Measurements from ENCODE around the gene CMTM2. TPM values are rescaled to one million over a fixed set of nuclear protein-coding genes. Genes with fewer than 3 reads are reported as not detected.
"Not testable (repeated sequence)": the region's sequence is repeated elsewhere in the genome, so short reads cannot be mapped to it uniquely, and the experiment has no call there.

Gene CMTM2
- total RNA-seq, 2 experiments from 2014 or later = 0.17 to 0.36 TPM

- POLR2A ChIA-PET = no interaction called here
These were observed 18.8 kb downstream of the CMTM2 start for GRCh38 chr16:66598111-66598510.

GRCh38 chr16:66599726-66600125 is 20.5 kb downstream of the CMTM2 start:
- ChIA-PET CTCF (interaction anchor here (1.1 kb wide), 1 partner anchor 9 kb away, joined by 4 read pairs; no protein-coding TSS in a partner anchor), POLR2A (no interaction called here)

More at GRCh38 chr16:66598111-66598510, 18.8 kb downstream of the CMTM2 start:
- CTCF ChIA-PET = interaction anchor here (1.0 to 2.0 kb wide), 5 partner anchors 9 to 75 kb away, joined by 3 to 6 read pairs (median 3); partner anchors contain the start of gene CMTM2

DNA sequence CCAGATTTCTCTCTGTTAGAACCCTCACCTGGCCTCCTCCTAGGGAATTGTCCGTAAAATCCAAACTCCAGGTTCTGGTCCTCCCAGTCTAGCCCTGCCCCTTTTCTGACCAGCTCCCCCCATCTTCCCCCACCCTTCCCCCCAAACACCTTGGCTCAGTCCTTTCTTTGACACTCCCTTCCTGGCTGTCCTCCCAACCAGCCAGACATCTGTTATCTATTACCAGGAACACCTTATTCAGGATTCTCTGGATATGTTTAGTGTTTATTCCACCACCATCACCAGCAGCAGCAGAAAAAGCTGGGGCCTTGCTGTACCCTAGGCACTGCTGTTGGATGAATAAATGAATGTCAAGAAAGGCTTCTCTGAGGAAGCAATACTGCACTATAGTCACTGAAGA is 21.2 kb downstream of the CMTM2 start:
- ChIA-PET CTCF (interaction anchor here (1.1 kb wide), 1 partner anchor 38 kb away, joined by 3 read pairs; no protein-coding TSS in a partner anchor), POLR2A (no interaction called here)

GRCh38 chr16:66601471-66601870 is 22.2 kb downstream of the CMTM2 start:
- ChIA-PET CTCF (interaction anchor here (1.1 kb wide), 1 partner anchor 39 kb away, joined by 3 read pairs; no protein-coding TSS in a partner anchor), POLR2A (no interaction called here)

GRCh38 chr16:66603537-66604375 is 24.5 kb downstream of the CMTM2 start:
- POLR2A ChIA-PET = interaction anchor here (0.6 to 1.8 kb wide), 7 partner anchors 13 to 271 kb away, joined by 3 to 9 read pairs (median 5); no protein-coding TSS in a partner anchor
- CTCF ChIA-PET = interaction anchor here (0.8 to 2.5 kb wide), 10 partner anchors 13 to 219 kb away, joined by 3 to 18 read pairs (median 4); no protein-coding TSS in a partner anchor

GRCh38 chr16:66604376-66605176 is 25.3 kb downstream of the CMTM2 start, which contains the start of gene CMTM3:
Gene CMTM3, plus strand, starts transcription at chr16:66604704. Its CDS starts 102 bp downstream, at chr16:66604806.
- CTCF ChIA-PET = interaction anchor here (1.0 to 2.5 kb wide), 8 partner anchors 8 to 198 kb away, joined by 3 to 18 read pairs (median 4); no protein-coding TSS in a partner anchor
- POLR2A ChIA-PET = interaction anchor here (0.6 to 1.8 kb wide), 6 partner anchors 14 to 126 kb away, joined by 3 to 9 read pairs (median 4); no protein-coding TSS in a partner anchor

DNA sequence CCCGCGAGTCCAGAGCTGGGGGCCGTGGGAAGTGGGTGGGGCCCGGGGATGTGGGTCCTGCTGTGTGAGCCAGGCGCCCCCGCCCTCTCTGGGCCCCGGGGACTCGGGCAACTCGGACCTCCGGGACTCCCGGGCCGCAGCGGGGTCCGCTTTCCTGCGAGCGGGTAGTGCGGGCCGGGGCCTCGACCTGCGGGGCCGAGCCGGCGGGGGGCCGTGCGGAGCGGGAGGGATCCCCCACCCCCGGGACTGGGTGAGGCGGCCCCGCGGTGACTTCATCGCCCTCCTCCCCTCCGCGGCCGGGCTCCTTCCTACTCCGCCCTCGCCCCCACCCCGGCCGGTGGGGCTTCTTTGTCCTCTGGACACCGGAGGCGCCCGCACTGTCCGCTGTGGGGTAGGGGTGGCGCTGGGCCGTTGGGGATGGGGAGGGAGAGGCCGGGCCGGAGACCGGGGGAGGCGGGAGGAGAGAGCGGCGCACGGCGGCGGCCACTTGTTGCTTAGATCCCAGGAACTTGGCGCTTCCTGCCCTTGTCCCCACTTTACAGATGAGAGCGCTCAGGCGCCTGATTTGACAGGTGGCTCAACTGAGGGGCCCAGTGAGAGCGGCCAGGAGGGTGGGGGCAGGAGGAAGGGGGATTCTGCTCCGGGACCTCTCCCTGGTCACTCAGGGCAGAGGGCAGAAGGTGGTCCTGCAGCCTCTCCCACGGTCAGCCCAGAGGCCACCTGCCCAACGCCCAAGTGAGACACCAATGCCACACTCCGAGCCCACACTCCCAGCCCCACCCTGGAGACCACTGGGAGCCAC is 26.1 kb downstream of the CMTM2 start:
- ChIA-PET POLR2A (interaction anchor here (1.0 kb wide), 1 partner anchor 42 kb away, joined by 3 read pairs; no protein-coding TSS in a partner anchor), CTCF (interaction anchor here (1.2 to 3.9 kb wide), 3 partner anchors 9 to 47 kb away, joined by 3 to 26 read pairs (median 18); no protein-coding TSS in a partner anchor)

DNA sequence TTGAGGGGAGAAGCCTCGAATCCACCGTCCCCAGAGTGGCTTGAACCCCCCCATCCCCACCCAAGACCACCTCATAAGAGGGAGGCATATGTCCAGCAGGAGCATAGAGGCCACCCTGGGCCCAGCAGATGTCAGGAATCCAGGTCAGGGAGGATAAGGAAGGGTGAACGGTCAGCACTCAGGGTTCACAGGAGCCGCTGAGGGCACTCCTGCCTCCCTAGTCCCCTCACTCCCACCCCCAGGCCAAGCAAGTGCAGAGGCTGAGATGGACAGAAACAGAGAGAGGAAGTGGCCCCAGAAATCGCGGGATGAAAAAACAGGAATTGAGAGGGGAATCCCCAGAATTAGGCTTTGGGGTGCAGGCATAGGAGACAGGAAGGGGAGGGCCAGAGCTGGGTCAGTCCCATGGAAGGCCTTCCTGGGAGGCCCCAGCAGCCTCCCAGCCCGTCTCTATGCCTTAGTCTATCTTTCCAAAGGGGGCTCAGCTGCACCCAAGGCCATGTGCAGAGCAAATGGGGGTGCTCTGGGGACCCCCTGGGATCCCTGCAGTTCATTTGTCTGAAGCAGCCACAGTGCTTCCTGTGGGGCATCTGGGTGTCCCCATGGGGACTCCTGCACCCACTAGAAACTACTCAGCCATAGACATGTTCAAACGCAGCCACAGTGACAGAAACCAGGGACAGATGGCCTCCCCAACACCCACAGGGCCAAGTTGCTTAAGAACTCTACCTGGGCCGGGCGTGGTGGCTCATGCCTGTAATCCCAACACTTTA is 26.9 kb downstream of the CMTM2 start:
- CTCF ChIA-PET = interaction anchor here (0.6 to 3.9 kb wide), 2 partner anchors 46 to 95 kb away, joined by 5 to 26 read pairs; no protein-coding TSS in a partner anchor
- POLR2A ChIA-PET = interaction anchor here (0.6 kb wide), 1 partner anchor 54 kb away, joined by 3 read pairs; the partner anchor contains the start of gene CKLF

DNA sequence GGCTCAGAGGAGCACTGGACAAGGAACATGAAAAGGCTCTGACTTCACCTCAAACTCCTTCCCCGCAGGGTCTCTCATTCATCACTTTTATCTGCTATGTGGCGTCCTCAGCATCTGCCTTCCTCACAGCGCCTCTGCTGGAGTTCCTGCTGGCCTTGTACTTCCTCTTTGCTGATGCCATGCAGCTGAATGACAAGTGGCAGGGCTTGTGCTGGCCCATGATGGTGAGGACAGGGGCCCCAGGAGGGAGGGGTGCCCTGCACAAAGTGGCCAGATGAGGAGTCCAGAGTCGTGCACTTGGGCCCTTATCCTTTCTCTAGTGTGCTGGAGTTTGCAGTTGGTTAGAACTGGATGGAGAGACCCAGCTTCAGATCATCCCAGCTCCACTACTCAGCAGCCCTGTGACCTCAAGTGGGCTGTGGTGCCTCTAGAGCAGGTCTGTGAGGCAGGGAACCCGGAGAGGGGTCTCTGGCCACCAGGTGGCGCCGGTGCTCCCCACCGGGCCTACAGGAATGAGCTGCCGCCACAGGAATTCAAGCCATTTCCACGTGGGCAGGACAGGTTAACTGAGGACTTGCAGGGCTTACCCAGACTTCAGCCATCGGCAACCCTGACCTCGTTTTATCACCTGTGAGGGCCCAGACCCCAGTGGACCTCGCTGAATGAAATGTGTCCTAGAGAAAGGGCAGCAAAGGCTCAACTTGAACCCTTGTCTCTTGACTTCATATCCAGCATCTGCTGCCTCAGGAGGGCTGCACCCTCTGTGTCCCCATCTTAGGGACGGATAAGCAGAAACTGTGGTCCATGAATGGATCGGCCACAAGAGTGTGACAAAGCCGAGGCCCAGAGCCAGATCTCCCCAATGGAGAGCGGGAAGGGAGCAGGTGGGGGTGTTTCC is 29.2 kb downstream of the CMTM2 start:
- POLR2A ChIA-PET = no interaction called here

GRCh38 chr16:66609139-66609510 is 29.9 kb downstream of the CMTM2 start:
- CTCF ChIA-PET = interaction anchor here (0.7 to 3.9 kb wide), 19 partner anchors 9 to 202 kb away, joined by 3 to 26 read pairs (median 4); partner anchors contain the start of gene CKLF
- POLR2A ChIA-PET = interaction anchor here (0.6 kb wide), 1 partner anchor 99 kb away, joined by 12 read pairs; no protein-coding TSS in a partner anchor

More for the DNA sequence above, 29.2 kb downstream of the CMTM2 start:
- CTCF ChIA-PET = interaction anchor here (0.6 to 3.9 kb wide), 24 partner anchors 9 to 260 kb away, joined by 3 to 26 read pairs (median 4); partner anchors contain the start of gene CKLF

DNA sequence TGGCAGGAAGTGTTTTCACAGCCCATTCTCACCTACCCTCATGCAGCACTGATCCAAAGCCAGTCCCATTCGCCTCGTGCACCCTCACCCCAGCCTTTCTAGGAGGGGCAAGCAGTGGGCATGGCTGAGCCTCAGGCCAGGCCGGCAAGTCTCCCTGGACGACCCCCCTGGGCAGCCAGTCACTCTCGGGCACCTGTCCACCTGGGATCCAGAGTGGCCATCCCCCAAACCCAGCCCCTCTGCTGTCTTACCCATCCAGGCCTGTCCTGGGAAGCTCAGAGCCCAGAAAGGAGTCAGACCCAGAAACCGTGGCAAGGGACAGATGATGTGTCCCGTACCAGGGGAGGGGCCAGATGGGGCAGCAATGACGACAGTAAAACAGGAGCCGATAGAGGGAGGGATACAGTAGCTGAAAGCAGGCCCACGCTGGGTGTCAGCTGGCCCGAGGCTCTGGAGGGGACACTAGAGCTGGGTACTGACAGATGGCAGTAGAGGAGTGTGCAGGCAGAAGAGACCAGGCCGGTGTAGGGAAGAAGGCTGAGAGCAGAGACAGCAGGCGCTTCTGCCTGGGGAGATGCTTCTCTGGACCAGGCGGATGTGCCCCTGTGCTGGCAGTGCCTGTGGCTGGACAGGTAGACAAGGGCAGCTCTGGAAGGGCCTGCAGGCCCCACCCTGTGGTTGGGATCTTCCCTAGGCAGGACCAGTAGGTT is 31.0 kb downstream of the CMTM2 start:
- POLR2A ChIA-PET = no interaction called here

DNA sequence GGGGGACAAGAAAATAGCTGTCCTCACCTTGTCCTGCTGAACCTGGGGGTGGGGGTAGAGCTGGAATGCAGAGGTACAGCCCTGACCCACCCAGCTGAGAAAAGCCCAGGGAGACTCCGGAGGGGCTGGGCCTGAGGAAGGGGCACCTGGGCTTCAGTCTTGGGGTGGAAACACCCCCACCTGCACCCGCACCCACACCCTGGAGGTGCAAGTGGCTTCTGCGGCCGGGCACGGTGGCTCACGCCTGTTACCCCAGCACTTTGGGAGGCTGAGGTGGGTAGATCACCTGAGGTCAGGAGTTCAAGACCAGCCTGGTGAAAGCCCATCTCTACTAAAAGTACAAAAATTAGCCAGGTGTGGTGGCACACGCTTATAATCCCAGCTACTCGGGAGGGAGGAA is 32.6 kb downstream of the CMTM2 start:
- POLR2A ChIA-PET, CTCF ChIA-PET: not testable (repeated sequence)

More for the DNA sequence above, 31.0 kb downstream of the CMTM2 start:
- CTCF ChIA-PET = interaction anchor here (1.1 to 2.0 kb wide), 3 partner anchors 11 to 258 kb away, joined by 3 to 4 read pairs (median 3); no protein-coding TSS in a partner anchor

DNA sequence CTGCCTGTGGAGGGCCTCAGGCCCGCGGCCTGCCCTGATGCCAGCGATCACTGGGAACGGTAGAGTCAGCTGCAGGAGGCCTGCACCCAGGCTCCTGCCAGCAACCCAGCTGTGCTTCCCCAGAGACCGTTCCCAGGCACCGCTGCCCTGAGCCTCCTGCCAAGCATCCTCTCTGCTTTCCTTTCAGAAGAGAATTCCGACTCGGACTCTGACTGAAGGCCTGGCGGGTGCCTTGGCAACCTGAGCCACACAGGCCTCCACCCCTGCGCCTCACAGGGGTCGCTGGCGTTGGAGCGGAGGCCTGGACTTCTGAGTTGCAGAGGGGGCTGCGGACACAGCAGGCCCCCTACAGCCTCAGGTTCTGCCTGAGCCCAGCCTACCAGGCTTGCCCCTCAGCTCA is 33.2 kb downstream of the CMTM2 start:
- ChIA-PET CTCF (no interaction called here), POLR2A (no interaction called here)

DNA sequence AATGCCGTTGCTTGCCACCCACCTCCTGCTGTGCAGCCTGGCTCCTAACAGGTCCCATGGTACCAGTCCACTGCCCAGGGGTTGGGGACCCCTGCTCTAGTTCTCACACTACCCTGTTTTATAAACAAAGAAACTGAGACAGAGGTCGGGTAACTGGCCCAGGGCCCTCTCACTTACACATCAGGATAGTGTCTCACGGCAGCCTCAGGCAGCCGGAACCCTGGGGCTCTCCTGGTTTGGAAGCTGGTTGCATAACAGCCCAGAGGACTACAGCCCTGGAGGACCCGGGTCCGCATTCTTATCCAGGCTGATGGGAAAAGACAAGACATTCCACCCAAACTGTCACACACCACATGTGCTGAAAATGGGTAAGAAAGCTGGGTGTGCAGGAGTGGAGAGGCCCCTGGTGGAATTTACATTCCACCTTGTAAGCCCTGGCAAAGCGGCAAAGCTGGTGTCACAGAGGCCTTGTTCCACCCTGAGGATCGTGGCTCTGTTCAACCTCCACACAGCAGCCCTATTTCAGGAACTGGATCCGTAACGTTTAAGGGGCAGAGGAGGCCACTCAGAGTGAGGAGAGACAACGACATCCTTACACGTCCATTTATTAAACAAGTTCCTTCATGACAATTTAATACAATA is 35.0 kb downstream of the CMTM2 start:
- CTCF ChIA-PET = no interaction called here
- POLR2A ChIA-PET = no interaction called here

- ChIA-PET POLR2A (no interaction called here), CTCF (no interaction called here)
These were observed 36.9 kb downstream of the CMTM2 start for GRCh38 chr16:66616169-66616568.
